Measurements from ENCODE around the gene NRDE2.

Gene NRDE2

GRCh38 chr14:90308561-90308960, 23.2 kb downstream of the NRDE2 start:
- H3K9ac ChIP-seq (ENCODE audit: low read length) = no peak overlapping the region
- H3K36me3 ChIP-seq (ENCODE audit: insufficient read depth, low read length) = peaks cover 49% of the 10 kb centered on the region
- no peaks in the 10 kb centered on the region for H3K27me3 ChIP-seq (ENCODE audit: control insufficient read depth in 1 of 2, insufficient read depth in 2 of 2, low read length in 2 of 2)
- no peaks in the 10 kb centered on the region for H3K9me3 ChIP-seq (ENCODE audit: low read length)
- H3K4me3 ChIP-seq (ENCODE audit: low read depth in 1 of 2, low read length in 2 of 2) = no peak overlapping the region
- H3K27ac ChIP-seq (ENCODE audit: low read depth, low read length) = no peak overlapping the region
- H3K4me1 ChIP-seq (ENCODE audit: insufficient read depth, low read length) = no peaks in the 10 kb centered on the region

GRCh38 chr14:90305176-90305601, 26.6 kb downstream of the NRDE2 start:
- H3K4me1 ChIP-seq (ENCODE audit: insufficient read depth, low read length) = peaks cover 14% of the 10 kb centered on the region
- no peaks in the 10 kb centered on the region for H3K27me3 ChIP-seq (ENCODE audit: control insufficient read depth in 1 of 2, insufficient read depth in 2 of 2, low read length in 2 of 2)
- peaks cover 41% of the 10 kb centered on the region for H3K36me3 ChIP-seq (ENCODE audit: insufficient read depth, low read length)
- no peak overlapping the region for H3K4me3 ChIP-seq (ENCODE audit: low read depth in 1 of 2, low read length in 2 of 2)
- H3K27ac ChIP-seq (ENCODE audit: low read depth, low read length) = no peak overlapping the region
- no peaks in the 10 kb centered on the region for H3K9me3 ChIP-seq (ENCODE audit: low read length)
- no peak overlapping the region for H3K9ac ChIP-seq (ENCODE audit: low read length)

DNA sequence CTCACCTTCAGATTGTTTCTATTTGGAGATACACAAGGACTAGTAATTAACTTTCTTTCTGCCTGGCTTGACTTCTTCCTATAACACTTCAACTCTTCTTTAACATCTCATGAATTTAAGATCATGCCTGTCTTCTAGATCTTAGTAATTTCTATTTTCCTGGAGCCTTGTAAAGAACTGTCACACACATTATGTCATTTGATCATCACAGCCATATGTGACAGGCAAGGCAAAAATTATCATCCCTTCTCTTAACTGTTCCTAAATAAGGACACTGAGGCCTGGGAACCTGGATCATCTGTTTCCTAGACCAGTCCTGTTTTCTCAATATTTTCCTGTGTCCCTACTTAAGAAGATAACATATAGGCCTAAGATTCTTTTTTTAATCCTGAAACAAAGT, 27.2 kb downstream of the NRDE2 start:
- peaks cover 34% of the 10 kb centered on the region for H3K36me3 ChIP-seq (ENCODE audit: insufficient read depth, low read length)

GRCh38 chr14:90303473-90303872, 28.3 kb downstream of the NRDE2 start:
- Histone ChIP-seq H3K9ac (ENCODE audit: low read length) (no peak overlapping the region), H3K4me1 (ENCODE audit: insufficient read depth, low read length) (peaks cover 14% of the 10 kb centered on the region), H3K36me3 (ENCODE audit: insufficient read depth, low read length) (peaks cover 31% of the 10 kb centered on the region), H3K27me3 (ENCODE audit: control insufficient read depth in 1 of 2, insufficient read depth in 2 of 2, low read length in 2 of 2) (no peaks in the 10 kb centered on the region), H3K27ac (ENCODE audit: low read depth, low read length) (no peak overlapping the region), H3K9me3 (ENCODE audit: low read length) (no peaks in the 10 kb centered on the region), H3K4me3 (ENCODE audit: low read depth in 1 of 2, low read length in 2 of 2) (no peak overlapping the region)

More for the DNA sequence above, 27.2 kb downstream of the NRDE2 start:
- Histone ChIP-seq H3K9ac (ENCODE audit: low read length) (no peak overlapping the region), H3K27ac (ENCODE audit: low read depth, low read length) (no peak overlapping the region), H3K27me3 (ENCODE audit: control insufficient read depth in 1 of 2, insufficient read depth in 2 of 2, low read length in 2 of 2) (no peaks in the 10 kb centered on the region), H3K4me1 (ENCODE audit: insufficient read depth, low read length) (peaks cover 14% of the 10 kb centered on the region), H3K9me3 (ENCODE audit: low read length) (no peaks in the 10 kb centered on the region), H3K4me3 (ENCODE audit: low read depth in 1 of 2, low read length in 2 of 2) (no peak overlapping the region)

DNA sequence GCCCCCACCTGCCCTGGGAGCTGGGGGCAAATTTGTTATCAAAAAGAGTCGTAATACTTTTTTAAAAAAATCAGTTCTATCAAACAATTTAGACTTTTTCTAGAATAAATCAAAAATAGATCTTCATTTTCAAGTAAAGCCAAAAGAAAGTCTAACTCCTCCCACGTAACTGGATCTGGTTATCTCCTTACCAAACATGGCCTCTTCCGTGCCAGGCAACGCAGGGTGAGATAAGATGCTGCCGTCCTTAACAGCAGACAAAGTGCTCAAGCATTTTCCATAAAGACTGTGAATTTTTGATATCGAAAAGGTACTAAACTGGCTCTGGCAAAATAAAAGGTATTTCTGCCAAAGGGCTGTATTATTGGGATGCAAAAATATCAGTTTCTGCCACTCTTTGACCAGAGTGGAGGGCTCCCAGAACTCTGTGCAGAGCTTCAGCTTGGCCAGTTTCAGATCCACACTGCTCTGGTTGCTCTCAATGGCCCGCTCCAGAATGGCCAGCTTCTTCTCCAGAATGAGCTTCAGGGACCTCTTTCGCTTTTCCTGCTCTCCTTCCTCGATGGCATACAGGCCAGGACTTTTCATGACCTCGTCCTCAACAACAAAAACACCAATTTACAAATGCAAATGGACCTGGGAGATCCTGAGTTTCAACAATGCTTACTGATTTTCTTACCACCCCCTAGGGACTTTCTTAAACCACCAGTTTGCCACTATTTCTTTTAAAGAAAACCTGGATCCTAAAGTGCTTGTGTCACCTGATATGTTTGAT, 29.0 kb downstream of the NRDE2 start:
- Histone ChIP-seq H3K9me3 (ENCODE audit: low read length) (no peaks in the 10 kb centered on the region), H3K27ac (ENCODE audit: low read depth, low read length) (peak overlapping the region; percentile 70), H3K4me1 (ENCODE audit: insufficient read depth, low read length) (peaks cover 14% of the 10 kb centered on the region), H3K36me3 (ENCODE audit: insufficient read depth, low read length) (peaks cover 32% of the 10 kb centered on the region), H3K27me3 (ENCODE audit: control insufficient read depth in 1 of 2, insufficient read depth in 2 of 2, low read length in 2 of 2) (no peaks in the 10 kb centered on the region), H3K4me3 (ENCODE audit: low read depth in 1 of 2, low read length in 2 of 2) (no peak overlapping the region), H3K9ac (ENCODE audit: low read length) (no peak overlapping the region)

DNA sequence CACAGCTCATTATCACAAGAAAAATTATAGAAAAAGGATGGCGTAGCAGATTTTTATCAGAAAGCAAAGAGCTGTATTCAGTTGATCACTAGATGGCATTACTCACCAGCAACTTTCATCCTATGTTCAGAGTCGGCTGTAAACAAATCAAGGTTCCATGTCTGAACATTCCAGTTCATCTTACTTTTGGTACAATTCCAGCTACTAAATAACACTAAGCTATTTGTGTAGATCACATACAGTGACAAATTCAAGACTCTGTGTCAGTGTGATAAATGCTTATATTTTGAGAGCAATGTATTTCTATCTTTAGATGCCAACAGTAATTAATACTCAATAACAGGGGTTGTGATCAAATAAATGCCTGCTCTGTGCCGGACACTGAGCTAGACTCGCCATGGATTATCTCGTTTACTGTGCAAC, 30.1 kb downstream of the NRDE2 start:
- H3K27ac ChIP-seq (ENCODE audit: low read depth, low read length) = peak overlapping the region; percentile 70

DNA sequence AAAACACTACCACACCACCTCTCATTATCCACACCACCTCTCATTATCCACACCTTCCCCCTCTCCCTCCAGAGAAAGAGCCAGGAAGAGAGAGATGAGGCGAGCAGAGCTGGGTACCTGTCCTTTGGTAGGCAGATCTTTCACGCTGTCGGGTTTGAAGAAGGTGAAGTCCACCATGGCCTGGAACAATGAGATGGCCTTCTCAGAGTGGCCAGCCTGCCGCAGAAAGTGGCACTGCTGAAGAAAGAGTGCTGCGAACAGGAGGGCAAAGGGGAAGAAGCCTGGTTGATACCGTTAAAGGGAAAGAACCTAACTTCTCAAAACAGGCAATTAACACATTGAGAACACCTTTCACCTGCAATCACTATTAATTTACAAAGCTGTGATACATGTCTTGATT, 30.6 kb downstream of the NRDE2 start:
- Histone ChIP-seq H3K27ac (ENCODE audit: low read depth, low read length) (peak overlapping the region; percentile 8), H3K4me3 (ENCODE audit: low read depth in 1 of 2, low read length in 2 of 2) (no peak overlapping the region), H3K4me1 (ENCODE audit: insufficient read depth, low read length) (peaks cover 14% of the 10 kb centered on the region), H3K27me3 (ENCODE audit: control insufficient read depth in 1 of 2, insufficient read depth in 2 of 2, low read length in 2 of 2) (no peaks in the 10 kb centered on the region), H3K9me3 (ENCODE audit: low read length) (no peaks in the 10 kb centered on the region), H3K9ac (ENCODE audit: low read length) (no peak overlapping the region), H3K36me3 (ENCODE audit: insufficient read depth, low read length) (peaks cover 32% of the 10 kb centered on the region)

More for the DNA sequence above, 30.1 kb downstream of the NRDE2 start:
- peaks cover 32% of the 10 kb centered on the region for H3K36me3 ChIP-seq (ENCODE audit: insufficient read depth, low read length)
- H3K9me3 ChIP-seq (ENCODE audit: low read length) = no peaks in the 10 kb centered on the region
- H3K4me1 ChIP-seq (ENCODE audit: insufficient read depth, low read length) = peaks cover 14% of the 10 kb centered on the region
- H3K9ac ChIP-seq (ENCODE audit: low read length) = no peak overlapping the region
- peak overlapping the region in 1 of 2 donors; percentile 1 for H3K4me3 ChIP-seq (ENCODE audit: low read depth in 1 of 2, low read length in 2 of 2)
- no peaks in the 10 kb centered on the region for H3K27me3 ChIP-seq (ENCODE audit: control insufficient read depth in 1 of 2, insufficient read depth in 2 of 2, low read length in 2 of 2)

DNA sequence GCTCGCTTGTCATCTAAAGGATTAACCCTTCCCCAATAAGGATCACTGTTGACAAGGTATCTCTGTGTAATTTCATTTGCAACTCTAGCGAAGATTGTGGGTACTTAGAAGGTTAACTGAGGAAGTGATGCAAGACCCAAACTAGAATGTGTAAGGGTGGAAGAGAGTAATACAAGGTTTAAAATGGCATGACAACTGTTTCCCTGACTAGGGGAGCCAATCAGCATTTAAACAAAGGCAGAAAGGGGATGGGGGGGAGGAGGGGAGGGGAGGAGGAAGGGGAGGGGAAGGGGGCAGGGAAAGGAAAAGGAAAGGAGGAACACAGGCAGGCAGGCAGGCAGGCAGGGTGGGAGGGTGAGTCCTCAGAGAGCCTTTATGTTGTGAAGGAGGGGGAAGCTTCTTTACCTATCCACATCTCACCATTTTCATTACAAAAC, 31.1 kb downstream of the NRDE2 start:
- Histone ChIP-seq H3K9ac (ENCODE audit: low read length) (no peak overlapping the region), H3K27ac (ENCODE audit: low read depth, low read length) (no peak overlapping the region), H3K9me3 (ENCODE audit: low read length) (no peaks in the 10 kb centered on the region), H3K4me1 (ENCODE audit: insufficient read depth, low read length) (peaks cover 14% of the 10 kb centered on the region), H3K4me3 (ENCODE audit: low read depth in 1 of 2, low read length in 2 of 2) (no peak overlapping the region), H3K27me3 (ENCODE audit: control insufficient read depth in 1 of 2, insufficient read depth in 2 of 2, low read length in 2 of 2) (no peaks in the 10 kb centered on the region), H3K36me3 (ENCODE audit: insufficient read depth, low read length) (peaks cover 32% of the 10 kb centered on the region)

GRCh38 chr14:90299408-90299807, 32.3 kb downstream of the NRDE2 start:
- H3K9me3 ChIP-seq (ENCODE audit: low read length) = no peaks in the 10 kb centered on the region
- H3K9ac ChIP-seq (ENCODE audit: low read length) = no peak overlapping the region
- H3K4me1 ChIP-seq (ENCODE audit: insufficient read depth, low read length) = peaks cover 14% of the 10 kb centered on the region
- peaks cover 21% of the 10 kb centered on the region for H3K36me3 ChIP-seq (ENCODE audit: insufficient read depth, low read length)
- H3K4me3 ChIP-seq (ENCODE audit: low read depth in 1 of 2, low read length in 2 of 2) = no peak overlapping the region
- no peaks in the 10 kb centered on the region for H3K27me3 ChIP-seq (ENCODE audit: control insufficient read depth in 1 of 2, insufficient read depth in 2 of 2, low read length in 2 of 2)
- no peak overlapping the region for H3K27ac ChIP-seq (ENCODE audit: low read depth, low read length)

DNA sequence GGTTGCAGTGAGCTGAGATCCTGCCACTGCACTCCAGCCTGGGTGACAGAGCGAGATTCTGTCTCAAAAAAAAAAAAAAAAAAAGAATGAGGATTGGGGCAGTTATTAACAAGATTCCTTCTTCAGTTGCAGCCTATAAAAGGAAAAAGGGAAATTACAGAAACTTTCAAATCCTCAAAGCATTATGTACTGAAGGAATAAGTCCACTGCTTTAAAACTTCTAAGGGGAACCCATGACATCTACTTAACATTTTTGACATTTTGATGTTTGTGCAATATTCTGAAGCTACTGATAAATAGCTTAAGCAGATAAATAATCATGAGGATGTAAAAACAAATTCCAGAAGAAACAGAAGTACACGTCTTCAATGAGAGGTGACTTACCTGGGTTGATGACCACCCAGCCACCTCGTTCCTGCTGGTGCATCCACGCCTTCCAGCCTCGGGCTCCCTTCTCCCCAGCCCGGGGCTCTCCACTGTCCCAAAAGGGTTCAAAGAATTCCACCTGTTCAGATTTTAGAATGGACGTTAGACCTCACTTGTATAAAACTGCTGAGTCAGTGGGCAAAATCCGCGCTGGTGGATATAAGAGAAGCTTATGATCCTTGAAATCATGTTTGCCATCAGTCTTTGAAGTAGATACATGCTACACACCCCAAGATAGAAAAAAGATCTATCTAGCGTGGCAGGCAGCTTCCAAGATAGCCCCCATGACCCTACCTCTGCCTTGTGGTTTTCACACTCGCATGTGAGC, 33.7 kb downstream of the NRDE2 start:
- Histone ChIP-seq H3K4me3 (ENCODE audit: low read depth in 1 of 2, low read length in 2 of 2) (no peak overlapping the region), H3K27me3 (ENCODE audit: control insufficient read depth in 1 of 2, insufficient read depth in 2 of 2, low read length in 2 of 2) (no peaks in the 10 kb centered on the region), H3K9ac (ENCODE audit: low read length) (no peak overlapping the region), H3K4me1 (ENCODE audit: insufficient read depth, low read length) (peaks cover 14% of the 10 kb centered on the region), H3K27ac (ENCODE audit: low read depth, low read length) (no peak overlapping the region), H3K9me3 (ENCODE audit: low read length) (no peaks in the 10 kb centered on the region), H3K36me3 (ENCODE audit: insufficient read depth, low read length) (peaks cover 14% of the 10 kb centered on the region)

DNA sequence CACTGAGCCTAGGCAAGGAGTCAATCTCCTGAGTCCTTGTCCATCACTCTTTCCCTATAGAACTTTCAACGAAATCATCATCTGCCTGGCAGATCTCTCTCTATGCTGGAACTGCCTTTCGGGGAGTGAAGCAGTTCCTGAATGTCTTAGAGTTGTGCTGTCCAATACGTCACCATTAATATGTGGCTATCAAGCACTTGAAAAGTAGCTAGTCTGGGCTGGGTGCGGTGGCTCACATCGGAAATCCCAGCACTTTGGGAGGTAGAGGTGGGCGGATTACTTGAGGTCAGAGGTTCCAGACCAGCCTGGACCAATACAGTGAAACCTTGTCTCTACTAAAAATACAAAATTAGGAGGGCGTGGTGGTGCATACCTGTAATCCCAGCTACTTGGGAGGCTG, 35.1 kb downstream of the NRDE2 start:
- Histone ChIP-seq H3K9me3 (ENCODE audit: low read length) (no peaks in the 10 kb centered on the region), H3K4me1 (ENCODE audit: insufficient read depth, low read length) (peaks cover 7% of the 10 kb centered on the region), H3K27ac (ENCODE audit: low read depth, low read length) (no peak overlapping the region), H3K9ac (ENCODE audit: low read length) (no peak overlapping the region), H3K4me3 (ENCODE audit: low read depth in 1 of 2, low read length in 2 of 2) (no peak overlapping the region), H3K27me3 (ENCODE audit: control insufficient read depth in 1 of 2, insufficient read depth in 2 of 2, low read length in 2 of 2) (no peaks in the 10 kb centered on the region), H3K36me3 (ENCODE audit: insufficient read depth, low read length) (peaks cover 21% of the 10 kb centered on the region)

Data from muscle layer of colon (tissue), 2 donors.